Activated CD4-positive, alpha-beta T cell treated with anti-CD3 and anti-CD28 coated beads for 4 hours (primary cell): ENCODE data around the gene SLC25A24.

ENCODE experiments used
- DNase-seq, 2 donors: peaks; one replicate each; pipeline ENCODE4 v3.0.0-alpha.2; 2020

The SLC25A24 gene

DNA sequence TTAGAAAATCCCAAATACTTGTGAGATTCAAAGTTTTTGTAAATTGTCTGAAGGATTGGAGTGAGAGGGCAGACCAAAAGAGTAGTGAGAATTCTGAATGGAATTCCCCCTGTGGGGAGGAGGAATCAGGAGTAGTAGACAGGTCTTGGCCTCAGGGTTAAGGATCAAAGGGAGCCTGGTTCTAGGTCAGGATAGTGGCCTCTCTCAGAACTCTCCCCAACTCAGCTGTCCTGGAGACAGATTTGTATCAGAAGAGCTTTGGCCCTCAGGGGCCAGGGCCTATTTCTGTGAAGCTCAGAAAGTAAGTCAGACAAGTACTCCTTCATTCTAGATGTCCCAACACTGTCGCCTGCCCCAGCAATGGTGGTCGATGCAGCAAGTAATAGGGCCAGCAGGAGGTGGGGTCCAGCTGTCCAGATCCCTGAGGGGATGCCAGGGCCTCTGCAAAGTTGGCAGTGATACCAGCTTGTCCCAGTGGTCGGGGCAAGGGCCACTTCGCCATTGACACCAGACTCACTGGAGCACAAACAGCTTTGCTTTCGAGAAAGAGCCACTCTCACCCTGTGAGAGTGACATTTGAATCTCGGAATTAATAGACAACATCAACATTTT is 115.2 kb downstream of the SLC25A24 start:
- no peak for DNase-seq
